Testis (tissue), 2 donors: Measurements from ENCODE around the gene RABGGTA.

Source experiments
- CTCF ChIP-seq, 3 experiments: fragments of 450-650 bp in 2 of 3; fragments of 200-600 bp in 1 of 3; sonication (generic) in 1 of 3; IDR thresholded peaks; one replicate each; pipeline ENCODE4 v1.5.1; 2016 to 2019; ENCODE audit warnings: antibody characterized with exemption in 3 of 3, mild to moderate bottlenecking in 2 of 3, moderate library complexity in 1 of 3
- POLR2A ChIP-seq: fragments of 450-650 bp; IDR thresholded peaks from one replicate; pipeline ENCODE4 v1.6.1; 2017; ENCODE audit warnings: antibody characterized with exemption, mild to moderate bottlenecking, moderate library complexity

GRCh38 chr14:24262821-24263733 is 8.3 kb downstream of the RABGGTA start, which contains the start of gene TGM1:
- TF ChIP-seq CTCF (IDR thresholded peaks at IDR 0.05) (no peak), POLR2A (no peak)
